ENCODE data around the gene GCLM. TPM values are rescaled to one million over a fixed set of nuclear protein-coding genes. Genes with fewer than 3 reads are reported as not detected.

Gene GCLM
- 71.3 to 84.9 TPM (median 78.4 TPM) in 5 replicates for total RNA-seq (2022; extraction: Qiagen RNA extraction)

GRCh38 chr1:93909146-93910050, at the start of gene GCLM:
GCLM (minus strand) TSS chr1:93909430; CDS start chr1:93909163, 267 bp downstream.

GRCh38 chr1:93878889-93879586, 30.2 kb downstream of the GCLM start, which contains the start of gene DNTTIP2:
DNTTIP2 (minus strand) TSS chr1:93879206; CDS start chr1:93879148, 58 bp downstream.

Other genes starting within 250 kb of the GCLM start
- 70.9 to 87.8 TPM (median 76.2 TPM) in 5 replicates for gene BCAR3, start 227.6 kb downstream of the GCLM start, total RNA-seq (2022; extraction: Qiagen RNA extraction)
- gene DNTTIP2, start 30.2 kb downstream of the GCLM start, total RNA-seq (2022; extraction: Qiagen RNA extraction) = 34.9 to 43.2 TPM (median 36.9 TPM) in 5 replicates
- gene ABCA4, start 211.7 kb upstream of the GCLM start, total RNA-seq (2022; extraction: Qiagen RNA extraction) = 0.08 to 0.17 TPM (median 0.11 TPM) in 5 replicates

Measured in A549 treated with AZD2906 at 1 μM for 4 hours (cell line).